Measurements from ENCODE around the gene LAT.

The LAT gene

GRCh38 chr16:29011112-29011511, 26.3 kb downstream of the LAT start:
- FAIRE-seq = no peak
- no peak for TF ChIP-seq CTCF (IDR thresholded peaks at IDR 0.05; ENCODE audit: insufficient read depth, missing control alignments)
- no peak for DNase-seq (ENCODE audit: insufficient read length, low spot score)

- TF ChIP-seq CTCF (IDR thresholded peaks at IDR 0.05; ENCODE audit: insufficient read depth, missing control alignments) = no peak
- no peak for FAIRE-seq
- no peak for DNase-seq (ENCODE audit: insufficient read length, low spot score)
Measured at GRCh38 chr16:29011851-29012250, 27.0 kb downstream of the LAT start.

- TF ChIP-seq CTCF (IDR thresholded peaks at IDR 0.05; ENCODE audit: insufficient read depth, missing control alignments) = no peak
- FAIRE-seq (no peak), DNase-seq (ENCODE audit: insufficient read length, low spot score) (no peak)
Measured at GRCh38 chr16:29012913-29013553, 28.2 kb downstream of the LAT start.

- no peak for TF ChIP-seq CTCF (IDR thresholded peaks at IDR 0.05; ENCODE audit: insufficient read depth, missing control alignments)
- no peak for FAIRE-seq
- no peak for DNase-seq (ENCODE audit: insufficient read length, low spot score)
Measured at GRCh38 chr16:29014561-29015069, 29.8 kb downstream of the LAT start.

GRCh38 chr16:29022196-29022595, 37.3 kb downstream of the LAT start:
- FAIRE-seq (no peak), DNase-seq (ENCODE audit: insufficient read length, low spot score) (no peak)
- no peak for TF ChIP-seq CTCF (IDR thresholded peaks at IDR 0.05; ENCODE audit: insufficient read depth, missing control alignments)

- FAIRE-seq = no peak
- DNase-seq (ENCODE audit: insufficient read length, low spot score) = no peak
- TF ChIP-seq CTCF (IDR thresholded peaks at IDR 0.05; ENCODE audit: insufficient read depth, missing control alignments) = no peak
Measured at GRCh38 chr16:29023279-29024277, 38.7 kb downstream of the LAT start.

All from D721Med (cell line).